Measurements from ENCODE around the gene MACROD2.

GRCh38 chr20:16062661-16063581 is 2067.6 kb downstream of the MACROD2 start:
- no peak for TF ChIP-seq CTCF (conservative IDR thresholded peaks at IDR 0.05)
- TF ChIP-seq ZFX (IDR thresholded peaks at IDR 0.05) = no peak
